Psoas muscle (tissue), 8 donors: Measurements from ENCODE around the gene PDLIM7. TPM values are rescaled to one million over a fixed set of nuclear protein-coding genes. Genes with fewer than 3 reads are reported as not detected.

ENCODE experiments used
- ATAC-seq, 4 donors: fragments of 200-7000 bp; cut with Tn5 transposase; one replicate each; pipeline ENCODE4 v1.9.1; 2020; ENCODE audit warnings: moderate library complexity in 3 of 4, mild to moderate bottlenecking in 2 of 4
- DNase-seq, 2 donors: peaks; one replicate each; pipeline ENCODE4 v3.0.0-alpha.2; 2020
- H3K27ac ChIP-seq: fragments of 200-600 bp; one replicate; pipeline ENCODE4 v1.8.0; 2022
- H3K27me3 ChIP-seq, 3 donors: fragments of 200-600 bp in 1 of 3; one replicate each; pipeline versions ENCODE4 v1.6.1 to v1.8.0; 2013 to 2022; ENCODE audit warnings: low read length in 2 of 3, mild to moderate bottlenecking in 2 of 3, moderate library complexity in 1 of 3; ENCODE audit not compliant: insufficient read depth in 3 of 3
- H3K36me3 ChIP-seq, 2 donors: fragments of 200-600 bp in 1 of 2; one replicate each; pipeline versions ENCODE4 v1.6.1 to v1.8.0; 2013 to 2022; ENCODE audit warnings: low read depth in 1 of 2, mild to moderate bottlenecking in 1 of 2, moderate library complexity in 1 of 2; ENCODE audit not compliant: insufficient read depth in 1 of 2
- H3K4me1 ChIP-seq: fragments of 200-600 bp; one replicate; pipeline ENCODE4 v1.8.0; 2022
- H3K4me3 ChIP-seq: fragments of 200-600 bp; one replicate; pipeline ENCODE4 v1.8.0; 2022; ENCODE audit warnings: mild to moderate bottlenecking
- H3K9me3 ChIP-seq: fragments of 200-600 bp; one replicate; pipeline ENCODE4 v1.8.0; 2022
- WGBS, 3 donors: extraction: QIAGEN DNeasy Blood & Tissue Kit; methylation state at CpG; one replicate each; pipeline versions ENCODE4 v1.1.6 to v1.1.7; 2013; 5-methylcytosine and 5-hydroxymethylcytosine counted together
- intact Hi-C, 2 donors: fragments of 100-400 bp; cut with DNase I; formaldehyde crosslinking; loops; one replicate each; pipeline versions ENCODE4 v1.11.0 to v1.14.2; 2022
- polyA plus RNA-seq, 3 donors: library from polyadenylated mRNA; stranded (reverse); fragments of 200-250 nt; gene quantifications; one replicate each; pipeline ENCODE4 v1.2.3, GENCODE V29; 2013
- total RNA-seq, 4 donors: library from RNA; stranded (reverse); fragmentation: NEBNext Ultra II Directional in 2 of 4; extraction: Animal tissue kit (Norgen Biotek cat#: 25700) in 2 of 4; gene quantifications; one replicate each; pipeline versions ENCODE4 v1.2.1 to v1.2.4, GENCODE V29; 2021 to 2023
- TF ChIP-seq, protein P1 (sequence below): fragments of 200-600 bp; IDR thresholded peaks from one replicate; pipeline ENCODE4 v1.8.0; 2022; ENCODE audit warnings: antibody characterized with exemption
- donor health status: healthy with polysubstance abuse.
- donor health status: DM: no; HTN: no; CAD: no; lungs with moderate emphysema.
- donor health status: Bipolar disorder and iron deficiency.
- donor health status: healthy.
- donor health status: DM: yes; HTN: yes; CAD: no.
- donor health status: DM: no; HTN: no; CAD: no.
- donor health status: DM: no; HTN: no; CAD: no.
- donor health status: DM: yes; HTN: yes; CAD: no.

PDLIM7 gene
- total and polyA plus RNA-seq, 7 donors, result 134 to 254 (median 174) TPM

DNA sequence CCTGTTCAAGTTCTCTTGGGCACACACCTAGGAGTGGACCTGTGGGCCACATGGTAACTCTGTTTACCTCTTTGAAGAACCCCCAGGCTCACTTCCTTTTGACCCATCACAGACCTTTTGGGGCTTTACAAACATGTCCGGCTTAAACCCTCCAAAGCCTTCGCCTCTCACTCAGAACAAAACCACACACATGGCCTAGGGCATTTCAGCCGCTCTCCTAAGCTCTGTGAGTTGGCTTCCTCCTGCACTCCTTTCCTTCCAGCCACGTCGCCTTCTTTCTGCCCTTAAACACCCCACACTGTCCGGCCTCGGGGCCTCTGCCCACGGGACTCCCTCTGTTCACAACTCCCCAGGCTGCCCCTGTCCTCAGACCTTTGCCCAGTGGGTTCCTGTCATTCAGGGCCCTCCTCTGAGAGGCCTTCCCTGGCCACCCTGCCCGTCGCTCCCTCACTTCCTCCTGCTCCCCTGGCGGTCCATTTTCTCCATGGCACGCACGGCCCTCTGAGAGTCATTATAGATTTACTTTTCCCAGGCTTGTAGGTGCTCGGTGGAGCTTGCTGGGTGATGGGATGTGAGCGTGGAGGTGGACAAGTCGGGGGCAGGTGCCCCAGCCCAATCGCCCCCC, 10.3 kb upstream of the PDLIM7 start:
- Histone ChIP-seq H3K27ac (no peak overlapping the region), H3K36me3 (peaks cover 0 to 37% of the 10 kb centered on the region in 2 donors), H3K27me3 (no peaks in the 10 kb centered on the region), H3K4me1 (no peaks in the 10 kb centered on the region), H3K9me3 (no peaks in the 10 kb centered on the region), H3K4me3 (peak overlapping the region; percentile 54)
- ATAC-seq (no peak), DNase-seq (no peak)
- WGBS, 3 donors, result 82 to 92% (median 90%) methylated on average over 17 of the region's 17 CpGs
- intact Hi-C loops, result no loop called here
- TF ChIP-seq, protein P1, sequence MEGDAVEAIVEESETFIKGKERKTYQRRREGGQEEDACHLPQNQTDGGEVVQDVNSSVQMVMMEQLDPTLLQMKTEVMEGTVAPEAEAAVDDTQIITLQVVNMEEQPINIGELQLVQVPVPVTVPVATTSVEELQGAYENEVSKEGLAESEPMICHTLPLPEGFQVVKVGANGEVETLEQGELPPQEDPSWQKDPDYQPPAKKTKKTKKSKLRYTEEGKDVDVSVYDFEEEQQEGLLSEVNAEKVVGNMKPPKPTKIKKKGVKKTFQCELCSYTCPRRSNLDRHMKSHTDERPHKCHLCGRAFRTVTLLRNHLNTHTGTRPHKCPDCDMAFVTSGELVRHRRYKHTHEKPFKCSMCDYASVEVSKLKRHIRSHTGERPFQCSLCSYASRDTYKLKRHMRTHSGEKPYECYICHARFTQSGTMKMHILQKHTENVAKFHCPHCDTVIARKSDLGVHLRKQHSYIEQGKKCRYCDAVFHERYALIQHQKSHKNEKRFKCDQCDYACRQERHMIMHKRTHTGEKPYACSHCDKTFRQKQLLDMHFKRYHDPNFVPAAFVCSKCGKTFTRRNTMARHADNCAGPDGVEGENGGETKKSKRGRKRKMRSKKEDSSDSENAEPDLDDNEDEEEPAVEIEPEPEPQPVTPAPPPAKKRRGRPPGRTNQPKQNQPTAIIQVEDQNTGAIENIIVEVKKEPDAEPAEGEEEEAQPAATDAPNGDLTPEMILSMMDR, result no peak

DNA sequence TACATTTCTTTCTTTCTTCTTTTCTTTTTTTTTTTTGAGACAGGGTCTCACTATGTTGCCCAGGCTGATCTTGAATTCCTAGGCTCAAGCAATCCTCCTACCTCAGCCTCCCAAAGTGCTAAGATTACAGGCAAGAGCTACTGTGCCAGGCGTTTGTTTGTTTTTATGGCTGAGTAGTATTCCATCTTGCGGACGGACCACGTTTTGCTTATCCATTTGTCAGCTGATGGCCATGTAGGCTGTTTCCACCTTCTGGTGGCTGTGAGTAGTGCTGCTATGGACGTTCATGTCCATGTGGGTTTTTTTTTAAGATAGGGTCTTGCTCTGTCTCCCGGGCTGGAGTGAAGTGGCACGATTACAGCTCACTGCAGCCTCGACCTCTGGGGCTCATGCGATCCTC, 9.8 kb upstream of the PDLIM7 start:
- DNase-seq (no peak), ATAC-seq (no peak)
- Histone ChIP-seq H3K27ac (no peak overlapping the region), H3K4me1 (no peaks in the 10 kb centered on the region), H3K9me3 (no peaks in the 10 kb centered on the region), H3K36me3 (peaks cover 0 to 31% of the 10 kb centered on the region in 2 donors), H3K27me3 (no peaks in the 10 kb centered on the region), H3K4me3 (no peak overlapping the region)
- intact Hi-C loops, result no loop called here
- 86 to 89% (median 88%) methylated on average over 9 of the region's 9 CpGs for WGBS, 3 donors
- TF ChIP-seq, protein P1, result peak; percentile 5

DNA sequence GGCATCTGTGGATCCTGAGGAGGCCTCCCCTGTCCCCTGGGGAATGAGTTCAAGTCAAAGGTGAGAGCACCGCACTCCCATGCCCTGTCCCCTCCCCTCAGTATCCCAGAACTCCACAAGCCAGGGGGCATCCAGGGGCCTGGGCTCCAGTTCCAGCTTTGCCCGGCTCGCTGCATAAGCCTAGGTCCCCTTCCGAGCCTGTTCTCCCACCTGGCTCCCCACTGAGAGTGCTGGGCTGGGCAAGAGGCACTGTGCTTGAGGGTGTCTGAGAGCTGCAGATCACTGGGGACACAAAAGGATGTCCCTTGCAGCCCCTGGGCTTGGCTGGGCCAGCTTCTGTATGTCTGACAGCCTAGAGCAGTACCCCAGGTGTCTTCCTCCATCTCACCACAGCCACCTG, 7.7 kb upstream of the PDLIM7 start:
- no peak overlapping the region for H3K4me3 ChIP-seq
- no peak for DNase-seq
- H3K27ac ChIP-seq, result no peak overlapping the region
- no peaks in the 10 kb centered on the region for H3K9me3 ChIP-seq
- TF ChIP-seq, protein P1, result no peak
- no peak for ATAC-seq
- H3K27me3 ChIP-seq, result no peaks in the 10 kb centered on the region
- intact Hi-C loops, result no loop called here
- H3K36me3 ChIP-seq, result peaks cover 0 to 10% of the 10 kb centered on the region in 2 donors
- whole genome bisulfite sequencing, 3 donors, result 91 to 97% (median 93%) methylated on average over 4 of the region's 4 CpGs
- no peaks in the 10 kb centered on the region for H3K4me1 ChIP-seq

DNA sequence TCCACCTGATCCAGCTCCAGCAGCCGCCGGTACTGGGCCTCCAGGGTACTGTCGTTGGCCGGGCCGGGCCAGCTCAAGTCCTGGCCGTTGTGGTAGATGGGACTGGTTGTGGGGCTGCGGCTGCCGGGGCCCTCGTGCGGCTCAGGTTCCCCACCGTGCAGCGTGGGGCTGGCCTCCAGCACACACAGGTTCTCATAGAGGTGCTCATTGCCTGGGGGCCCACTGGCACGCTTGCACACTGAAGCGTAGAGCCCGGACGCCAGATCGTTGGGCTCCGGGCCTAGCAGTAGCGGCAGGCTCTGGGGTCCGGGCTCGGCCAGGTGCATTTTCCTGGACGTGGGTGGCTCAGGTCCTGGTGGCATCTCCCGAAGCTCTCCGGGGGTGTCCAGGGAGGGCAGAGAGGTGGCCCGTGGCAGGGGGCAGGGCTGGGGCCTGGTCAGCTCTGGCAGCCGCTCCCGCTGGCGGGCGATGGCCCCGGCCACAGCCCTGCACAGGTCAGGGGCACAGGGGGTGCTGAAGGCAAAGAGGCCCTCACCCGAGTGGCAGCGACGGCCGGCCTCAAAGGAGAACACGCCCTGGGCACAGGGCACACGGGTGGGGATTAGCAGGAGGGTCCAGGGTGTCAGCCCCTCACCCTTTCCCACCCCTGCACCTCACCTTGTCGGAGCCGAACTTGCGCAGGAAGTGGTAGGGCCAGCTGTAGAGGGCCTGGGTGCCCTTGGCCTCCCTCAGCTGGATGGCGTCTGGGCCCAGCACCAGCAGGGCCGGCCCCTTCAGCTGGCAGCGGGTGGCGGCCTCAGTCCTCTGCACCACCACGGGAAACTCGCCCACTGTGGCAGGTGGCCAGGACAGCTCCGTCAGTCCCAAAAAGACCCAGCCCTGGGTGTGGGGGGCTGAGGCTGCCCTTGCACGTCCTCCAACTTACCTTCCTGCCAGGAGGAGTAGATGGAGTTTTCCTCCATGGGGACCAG, 7.0 kb upstream of the PDLIM7 start:
- ATAC-seq (no peak), DNase-seq (no peak)
- no peak overlapping the region for H3K4me3 ChIP-seq
- no peaks in the 10 kb centered on the region for H3K27me3 ChIP-seq
- H3K27ac ChIP-seq, result no peak overlapping the region
- intact Hi-C loops, result loop anchor here in 1 of 2 donors (5.0 kb wide), 2 partner anchors 97 to 112 kb away; partner anchors contain the start of gene F12
- TF ChIP-seq, protein P1, result no peak
- peaks cover 0 to 8% of the 10 kb centered on the region in 2 donors for H3K36me3 ChIP-seq
- no peaks in the 10 kb centered on the region for H3K9me3 ChIP-seq
- 88 to 89% (median 89%) methylated on average over 41 to 47 of the region's 47 CpGs for WGBS, 3 donors
- no peaks in the 10 kb centered on the region for H3K4me1 ChIP-seq
